Stimulated activated CD4-positive, alpha-beta T cell treated with anti-CD3 and anti-CD28 coated beads, Interleukin-15, amount 100 ng/mL, for 1 hour (primary cell): ENCODE results near the gene ABHD15.

Source experiments
- DNase-seq, 2 donors: peaks; one replicate each; pipeline ENCODE4 v3.0.0-alpha.2; 2020; ENCODE audit warnings: low read depth in 1 of 2, low spot score in 1 of 2

ABHD15 gene

DNA sequence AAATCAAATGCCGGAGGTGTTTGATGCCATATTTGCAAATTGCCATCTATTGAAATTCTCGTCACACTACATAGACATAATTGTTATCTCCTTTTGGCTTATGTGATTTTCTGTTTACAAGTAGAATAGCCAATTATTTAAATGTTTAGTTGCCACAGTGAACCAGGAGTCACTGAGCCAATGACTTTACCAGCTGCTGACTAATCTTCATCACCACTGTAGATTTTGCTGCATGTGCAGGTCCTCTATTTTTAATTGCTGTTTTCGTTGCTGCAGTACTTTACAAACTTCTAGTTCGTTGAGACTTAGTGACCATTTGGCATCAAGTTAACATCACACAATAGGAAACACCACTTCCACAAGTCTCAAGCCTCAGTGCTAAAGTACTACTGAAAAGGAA lies 22.8 kb downstream of the ABHD15 start:
- DNase-seq: no peak

DNA sequence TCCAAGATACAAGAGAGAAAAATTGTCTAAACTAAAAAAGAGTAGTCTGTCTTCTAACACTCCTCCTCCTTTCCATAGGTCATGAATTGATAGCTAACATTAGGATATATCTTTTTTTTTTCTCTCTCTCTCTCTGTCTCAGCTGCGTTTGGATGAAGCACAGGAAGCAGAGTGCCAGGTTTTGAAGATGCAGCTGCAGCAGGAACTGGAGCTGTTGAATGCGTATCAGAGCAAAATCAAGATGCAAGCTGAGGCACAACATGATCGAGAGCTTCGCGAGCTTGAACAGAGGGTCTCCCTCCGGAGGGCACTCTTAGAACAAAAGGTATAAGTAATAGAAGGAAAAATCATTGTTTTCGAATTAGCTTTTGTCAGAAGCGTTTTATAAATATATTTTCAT lies 32.9 kb downstream of the ABHD15 start:
- DNase-seq: no peak

DNA sequence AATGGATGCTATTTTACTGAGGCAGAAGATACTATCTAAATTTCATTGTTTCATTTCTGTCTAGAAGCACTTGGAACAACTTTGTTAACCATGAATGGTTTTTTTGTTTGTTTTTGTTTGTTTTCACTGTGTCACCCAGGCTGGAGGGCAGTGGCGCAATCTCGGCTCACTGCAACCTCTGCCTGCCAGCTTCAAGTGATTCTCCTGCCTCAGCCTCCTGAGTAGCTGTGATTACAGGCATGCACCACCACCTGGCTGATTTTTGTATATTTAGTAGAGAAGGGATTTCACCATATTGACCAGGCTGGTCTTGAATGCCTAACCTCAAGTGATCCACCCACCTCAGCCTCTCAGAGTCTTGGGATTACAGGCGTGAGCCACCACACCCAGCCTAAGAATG lies 40.5 kb downstream of the ABHD15 start:
- no peak for DNase-seq

DNA sequence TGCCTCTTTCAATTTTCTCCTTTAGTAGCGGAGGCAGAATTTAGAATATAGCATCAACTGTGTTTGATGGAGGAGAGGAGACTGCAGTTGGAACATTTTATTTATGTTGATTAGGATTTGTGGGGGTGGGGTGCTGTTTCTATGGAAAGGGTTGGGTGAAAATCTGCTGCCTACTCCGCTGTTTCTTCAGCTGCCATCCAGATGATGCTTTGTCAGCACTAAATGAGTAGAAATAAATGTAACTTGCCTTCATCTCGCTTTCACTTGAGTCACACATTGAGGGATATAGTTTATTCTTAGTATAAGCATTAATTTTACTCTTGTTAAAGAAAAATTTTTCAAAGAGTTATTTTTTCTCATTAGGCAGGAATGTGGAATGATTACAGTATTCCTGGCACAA lies 42.1 kb downstream of the ABHD15 start:
- no peak for DNase-seq

DNA sequence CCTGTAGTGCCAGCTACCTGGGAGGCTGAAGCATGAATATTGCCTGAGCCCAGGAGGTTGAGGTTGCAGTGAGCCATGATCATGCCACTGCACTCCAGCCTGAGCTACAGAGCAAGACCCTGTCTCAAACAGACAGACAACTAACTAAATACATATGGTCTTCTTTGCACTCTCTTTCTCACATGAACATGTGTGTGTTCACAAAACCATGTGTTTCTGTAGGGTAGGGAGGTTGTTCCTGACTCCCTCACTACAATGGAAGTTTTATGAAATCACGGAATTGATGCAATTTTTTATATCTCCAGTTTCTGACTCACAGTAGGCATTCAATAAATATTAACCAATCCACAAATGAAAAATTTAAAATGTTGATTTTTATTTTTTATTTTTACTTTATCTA lies 48.5 kb downstream of the ABHD15 start:
- no peak for DNase-seq

DNA sequence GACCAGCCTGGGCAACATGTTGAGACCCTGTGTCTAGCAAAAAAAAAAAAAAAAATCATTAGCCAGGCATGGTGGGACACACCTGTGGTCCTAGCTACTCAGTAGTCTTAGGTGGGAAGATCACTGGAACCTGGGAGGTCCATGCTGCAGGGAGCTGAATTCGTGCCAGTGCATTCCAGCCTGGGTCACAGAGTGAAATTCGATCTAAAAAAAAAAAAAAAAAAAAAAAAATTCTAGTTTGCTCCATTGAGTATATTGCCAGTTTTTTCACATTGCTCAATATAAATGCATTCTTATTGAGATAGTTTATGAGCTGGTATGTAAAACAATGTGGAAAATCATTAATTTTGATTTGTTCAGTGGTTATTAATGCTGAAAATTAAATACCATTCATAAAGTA lies 52.0 kb downstream of the ABHD15 start:
- no peak for DNase-seq

DNA sequence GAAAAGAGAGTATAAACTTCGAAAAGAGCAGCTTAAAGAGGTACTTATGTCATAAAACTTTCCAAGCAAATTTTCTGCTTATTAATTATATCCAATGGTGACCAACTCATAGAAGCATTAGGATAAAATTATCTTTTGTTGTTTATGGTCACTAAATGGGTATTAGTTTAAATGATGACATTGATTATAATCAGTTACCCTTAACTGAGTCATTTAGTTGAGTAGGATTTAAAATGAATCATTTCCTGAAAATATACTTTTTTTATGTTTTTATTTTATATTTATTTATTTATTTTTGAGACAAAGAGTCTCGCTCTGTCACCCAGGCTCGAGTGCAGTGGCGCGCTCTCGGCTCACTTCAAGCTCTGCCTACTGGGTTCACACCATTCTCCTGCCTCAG lies 55.9 kb downstream of the ABHD15 start:
- no peak for DNase-seq
